Cardiac fibroblast (primary cell): Measurements from ENCODE around the gene STYXL2.

ENCODE experiments used
- DNase-seq, 2 donors: peaks; one replicate each; pipeline versions ENCODE4 v3.0.0 to v3.0.0-alpha.2; 2010; ENCODE audit warnings: low read depth in 2 of 2
- H3K4me3 ChIP-seq, 2 donors: replicated peaks in 1 of 2; 1 replicate in 1 of 2; 2 replicates in 1 of 2; pipeline ENCODE4 v1.5.1; 2011; ENCODE audit warnings: low read depth in 2 of 2, low read length in 2 of 2, mild to moderate bottlenecking in 2 of 2, moderate library complexity in 1 of 2
- CTCF ChIP-seq: IDR thresholded peaks from one replicate; pipeline ENCODE4 v1.5.1; 2011; ENCODE audit warnings: low read depth, mild to moderate bottlenecking, low read length, inconsistent platforms

The STYXL2 gene

GRCh38 chr1:167111868-167112709, 18.2 kb downstream of the STYXL2 start:
- TF ChIP-seq CTCF, result no peak
- no peak overlapping the region for H3K4me3 ChIP-seq
- DNase-seq, result no peak

- no peak for TF ChIP-seq CTCF
Observed at GRCh38 chr1:167114725-167115124, 20.9 kb downstream of the STYXL2 start.

GRCh38 chr1:167115655-167116054, 21.8 kb downstream of the STYXL2 start:
- no peak for TF ChIP-seq CTCF
- H3K4me3 ChIP-seq, result no peak overlapping the region
- DNase-seq, result no peak

More at GRCh38 chr1:167114725-167115124, 20.9 kb downstream of the STYXL2 start:
- H3K4me3 ChIP-seq, result no peak overlapping the region
- no peak for DNase-seq

GRCh38 chr1:167116174-167116573, 22.3 kb downstream of the STYXL2 start:
- H3K4me3 ChIP-seq, result no peak overlapping the region
- no peak for DNase-seq
- TF ChIP-seq CTCF, result no peak

GRCh38 chr1:167117225-167117624, 23.4 kb downstream of the STYXL2 start:
- no peak overlapping the region for H3K4me3 ChIP-seq
- no peak for DNase-seq
- no peak for TF ChIP-seq CTCF

GRCh38 chr1:167118188-167118587, 24.3 kb downstream of the STYXL2 start:
- DNase-seq, result no peak
- H3K4me3 ChIP-seq, result no peak overlapping the region
- TF ChIP-seq CTCF, result no peak
